Fibroblast of the aortic adventitia (primary cell): ENCODE data around the gene FOXO1. TPM values are rescaled to one million over a fixed set of nuclear protein-coding genes. Genes with fewer than 3 reads are reported as not detected.
A peak's percentile ranks its signal among the peaks of the same experiment; 100 is the strongest.

Source experiments
- DNase-seq: peaks from one replicate; pipeline ENCODE4 v3.0.0-alpha.2; 2010; ENCODE audit warnings: low read depth
- H3K4me3 ChIP-seq: 2 replicates; pipeline ENCODE4 v1.5.1; 2011; ENCODE audit warnings: low read depth, mild to moderate bottlenecking, control low read depth, low read length, moderate library complexity
- CTCF ChIP-seq: IDR thresholded peaks from 2 replicates; pipeline ENCODE4 v1.5.1; 2011; ENCODE audit warnings: mild to moderate bottlenecking, low read length, control low read depth, inconsistent platforms; ENCODE audit not compliant: insufficient read depth
- total RNA-seq: library from RNA; depleted of rRNA; stranded (reverse); fragments of >200 nt; gene quantifications from 2 replicates; pipeline ENCODE4 v1.2.3, GENCODE V29; 2012; ENCODE audit warnings: low replicate concordance

Gene FOXO1
- total RNA-seq, 1 donor, result 3.2 TPM

DNA sequence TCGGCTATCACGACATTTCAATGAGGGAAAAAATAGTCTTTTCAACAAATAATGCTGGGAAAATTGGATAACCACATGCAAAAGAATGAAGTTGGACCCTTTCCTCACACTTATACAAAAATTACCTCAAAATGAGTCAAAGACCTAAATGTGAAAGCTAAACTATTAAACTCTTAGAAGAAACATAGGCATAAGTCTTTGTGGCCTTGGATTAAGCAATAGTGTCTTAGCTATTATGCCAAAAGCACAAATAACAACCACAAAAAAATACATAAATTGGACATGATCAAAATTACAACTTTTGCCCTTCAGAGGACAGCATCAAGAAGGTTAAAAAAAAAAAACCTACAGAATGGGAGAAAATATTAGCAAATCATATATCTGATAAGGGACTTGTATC is 156.6 kb downstream of the FOXO1 start:
- no peak overlapping the region for H3K4me3 ChIP-seq

DNA sequence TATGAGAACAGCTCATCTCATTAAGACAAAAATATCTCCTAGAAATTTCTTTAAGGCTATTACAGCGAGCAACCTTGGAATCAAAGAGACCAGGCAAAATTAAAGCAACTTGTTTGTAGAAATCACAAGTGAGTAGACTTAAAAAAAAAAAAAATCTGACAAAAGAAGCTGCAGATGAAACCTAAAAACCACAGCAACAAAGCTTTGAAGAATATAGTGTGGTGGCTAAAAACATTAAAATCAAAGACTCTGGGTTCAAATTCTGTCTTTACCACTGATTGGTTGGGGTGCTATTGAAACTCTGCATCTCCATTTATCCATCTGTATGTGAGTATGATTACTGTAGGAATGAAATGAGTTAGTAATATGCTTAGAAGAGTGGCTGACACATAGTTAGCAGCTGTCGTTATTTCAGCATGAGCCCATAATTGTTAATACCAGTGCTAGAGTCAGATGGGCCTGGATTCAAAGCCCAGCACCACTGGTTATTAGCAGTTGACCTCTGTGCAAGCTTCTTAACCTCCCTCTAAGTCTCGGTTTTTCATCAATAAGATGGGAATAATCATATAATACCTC is 157.6 kb downstream of the FOXO1 start:
- no peak for TF ChIP-seq CTCF
- DNase-seq, result no peak
- H3K4me3 ChIP-seq, result no peak overlapping the region

More for the DNA sequence above, 156.6 kb downstream of the FOXO1 start:
- TF ChIP-seq CTCF, result no peak
- DNase-seq, result no peak

GRCh38 chr13:40508127-40508526 is 158.3 kb downstream of the FOXO1 start:
- TF ChIP-seq CTCF, result no peak
- H3K4me3 ChIP-seq, result no peak overlapping the region
- peak; percentile 85 for DNase-seq

GRCh38 chr13:40506592-40507446 is 159.6 kb downstream of the FOXO1 start:
- no peak for TF ChIP-seq CTCF
- H3K4me3 ChIP-seq, result no peak overlapping the region
- DNase-seq, result no peak

Other genes starting within 250 kb of the FOXO1 start
- 18.0 and 25.1 TPM in 2 replicates for gene MRPS31, start 104.5 kb upstream of the FOXO1 start, total RNA-seq
- gene SLC25A15, start 123.0 kb upstream of the FOXO1 start, total RNA-seq, result 11.7 and 13.8 TPM in 2 replicates